ENCODE results near the gene KDM6B.

The KDM6B gene

DNA sequence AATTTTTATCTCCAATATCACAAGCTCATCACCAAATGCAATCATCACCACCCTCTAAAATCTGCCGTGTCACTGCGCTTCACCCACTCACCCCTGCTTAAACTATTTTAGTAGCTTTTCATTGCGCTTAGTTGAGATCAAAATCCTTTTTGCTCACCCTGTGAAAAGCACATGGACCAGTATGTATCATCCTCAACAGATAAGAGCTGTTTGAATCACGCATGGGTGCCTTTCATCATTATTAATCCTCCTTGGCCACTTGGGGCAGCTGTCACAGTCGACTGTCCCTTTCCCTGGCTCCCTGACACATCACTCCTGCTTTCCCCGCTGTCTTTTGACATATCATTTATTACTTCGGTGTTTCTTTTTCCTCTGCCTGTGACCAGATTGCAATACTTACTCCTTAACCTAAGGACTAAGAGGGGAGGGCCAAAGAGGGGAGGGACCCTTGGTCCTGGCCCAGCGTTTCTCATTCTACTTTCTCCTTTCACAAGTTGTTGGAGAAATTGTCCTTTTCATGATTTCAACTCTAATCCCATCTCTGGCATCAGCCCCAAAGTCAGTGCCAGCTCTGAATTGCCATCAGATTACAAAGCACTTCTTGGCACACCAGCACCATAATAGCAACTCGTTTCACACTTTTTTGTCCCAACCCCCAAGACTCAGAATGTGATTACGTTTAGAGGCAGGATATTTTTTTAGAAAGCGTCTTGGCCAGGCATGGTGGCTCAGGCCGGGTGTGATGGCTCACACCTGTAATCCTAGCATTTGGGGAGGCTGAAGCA is 8.6 kb upstream of the KDM6B start:
- no peaks in the 10 kb centered on the region for H3K36me3 ChIP-seq (replicated peaks in 1 of 2; ENCODE audit: control insufficient read depth in 2 of 2, insufficient read depth in 2 of 2, low read length in 2 of 2)
- no peak overlapping the region for H3K27ac ChIP-seq (replicated peaks; ENCODE audit: low read length)
- H3K79me1 ChIP-seq (ENCODE audit: low read depth, low read length), result peaks cover 4% of the 10 kb centered on the region

DNA sequence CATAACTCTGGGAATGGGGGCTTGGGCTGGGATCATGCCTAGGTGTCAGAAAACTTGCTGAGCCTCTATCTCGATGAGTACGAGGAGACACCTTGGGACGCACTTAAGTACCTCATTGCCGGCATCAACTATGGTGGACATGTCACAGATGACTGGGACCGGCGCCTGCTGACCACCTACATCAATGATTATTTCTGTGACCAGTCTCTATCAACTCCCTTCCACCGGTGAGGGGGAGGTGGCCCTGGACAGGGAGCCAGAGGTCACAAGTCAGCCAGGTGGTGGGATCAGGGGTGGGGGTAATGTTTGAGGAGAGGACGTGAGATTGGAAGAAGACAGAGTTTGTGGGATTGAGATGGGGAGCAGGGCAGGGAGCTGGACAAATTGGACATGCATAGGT is 3.4 kb upstream of the KDM6B start:
- Histone ChIP-seq H3K4me3 (ENCODE audit: low read length in 2 of 2) (no peak overlapping the region), H2AFZ (ENCODE audit: low read length) (no peak overlapping the region), H3K4ac (ENCODE audit: low read length) (no peak overlapping the region), H4K8ac (ENCODE audit: low read depth, low read length) (no peak overlapping the region), H3K9ac (ENCODE audit: low read depth, low read length, poor library complexity) (no peak overlapping the region), H3K27ac (replicated peaks; ENCODE audit: low read length) (no peak overlapping the region), H2BK15ac (ENCODE audit: low read length) (no peak overlapping the region), H2BK5ac (ENCODE audit: low read length) (no peak overlapping the region), H3K36me3 (replicated peaks in 1 of 2; ENCODE audit: control insufficient read depth in 2 of 2, insufficient read depth in 2 of 2, low read length in 2 of 2) (no peaks in the 10 kb centered on the region), H3K23ac (ENCODE audit: low read depth, low read length, poor library complexity) (no peak overlapping the region), H3K14ac (ENCODE audit: low read length) (no peak overlapping the region), H3K4me1 (ENCODE audit: control insufficient read depth in 2 of 2, insufficient read depth in 1 of 2, low read depth in 1 of 2, low read length in 2 of 2) (peaks cover 5 to 12% of the 10 kb centered on the region in 2 donors), H3K27me3 (ENCODE audit: control insufficient read depth in 3 of 3, insufficient read depth in 3 of 3, low read depth in 1 of 3, low read length in 3 of 3) (peaks cover 0 to 27% (median 8%) of the 10 kb centered on the region in 3 experiments), H3K79me1 (ENCODE audit: low read depth, low read length) (no peaks in the 10 kb centered on the region), H2BK12ac (ENCODE audit: low read length) (no peak overlapping the region), H2BK120ac (ENCODE audit: low read depth, low read length) (no peak overlapping the region), H3K18ac (ENCODE audit: low read length) (peak overlapping the region; percentile 27), H3K4me2 (ENCODE audit: insufficient read depth, low read length, poor library complexity, severe bottlenecking) (no peak overlapping the region), H4K91ac (ENCODE audit: low read depth, low read length, poor library complexity) (no peak overlapping the region), H3K9me3 (replicated peaks in 1 of 2; ENCODE audit: control insufficient read depth in 2 of 2, insufficient read depth in 1 of 2, low read depth in 1 of 2, low read length in 2 of 2) (no peaks in the 10 kb centered on the region), H2AK5ac (ENCODE audit: low read depth, low read length) (no peak overlapping the region)
- 100% methylated on average over 1 of the region's 8 CpGs; no CpG with 5 or more reads in 1 of the 2 donors for WGBS, 2 donors (ENCODE audit: extremely low coverage in 2 of 2, insufficient read length in 2 of 2, insufficient replicate concordance in 1 of 2)
- DNase-seq (ENCODE audit: low spot score), result no peak

More for the DNA sequence above, 8.6 kb upstream of the KDM6B start:
- Histone ChIP-seq H3K9me3 (replicated peaks in 1 of 2; ENCODE audit: control insufficient read depth in 2 of 2, insufficient read depth in 1 of 2, low read depth in 1 of 2, low read length in 2 of 2) (no peaks in the 10 kb centered on the region), H3K14ac (ENCODE audit: low read length) (no peak overlapping the region), H2AFZ (ENCODE audit: low read length) (no peak overlapping the region), H3K4me3 (ENCODE audit: low read length in 2 of 2) (no peak overlapping the region), H3K4me2 (ENCODE audit: insufficient read depth, low read length, poor library complexity, severe bottlenecking) (no peak overlapping the region), H3K9ac (ENCODE audit: low read depth, low read length, poor library complexity) (no peak overlapping the region), H2BK12ac (ENCODE audit: low read length) (no peak overlapping the region), H3K18ac (ENCODE audit: low read length) (no peak overlapping the region), H2AK5ac (ENCODE audit: low read depth, low read length) (no peak overlapping the region), H4K8ac (ENCODE audit: low read depth, low read length) (no peak overlapping the region), H3K4me1 (ENCODE audit: control insufficient read depth in 2 of 2, insufficient read depth in 1 of 2, low read depth in 1 of 2, low read length in 2 of 2) (peaks cover 0 to 2% of the 10 kb centered on the region in 2 donors), H3K4ac (ENCODE audit: low read length) (no peak overlapping the region), H4K91ac (ENCODE audit: low read depth, low read length, poor library complexity) (no peak overlapping the region), H2BK120ac (ENCODE audit: low read depth, low read length) (no peak overlapping the region), H2BK5ac (ENCODE audit: low read length) (no peak overlapping the region), H3K27me3 (ENCODE audit: control insufficient read depth in 3 of 3, insufficient read depth in 3 of 3, low read depth in 1 of 3, low read length in 3 of 3) (peaks cover 0 to 34% (median 12%) of the 10 kb centered on the region in 3 experiments), H2BK15ac (ENCODE audit: low read length) (no peak overlapping the region), H3K23ac (ENCODE audit: low read depth, low read length, poor library complexity) (no peak overlapping the region)
- WGBS, 2 donors (ENCODE audit: extremely low coverage in 2 of 2, insufficient read length in 2 of 2, insufficient replicate concordance in 1 of 2), result no CpG with 5 or more reads among the region's 12 CpGs
- no peak for DNase-seq (ENCODE audit: low spot score)

DNA sequence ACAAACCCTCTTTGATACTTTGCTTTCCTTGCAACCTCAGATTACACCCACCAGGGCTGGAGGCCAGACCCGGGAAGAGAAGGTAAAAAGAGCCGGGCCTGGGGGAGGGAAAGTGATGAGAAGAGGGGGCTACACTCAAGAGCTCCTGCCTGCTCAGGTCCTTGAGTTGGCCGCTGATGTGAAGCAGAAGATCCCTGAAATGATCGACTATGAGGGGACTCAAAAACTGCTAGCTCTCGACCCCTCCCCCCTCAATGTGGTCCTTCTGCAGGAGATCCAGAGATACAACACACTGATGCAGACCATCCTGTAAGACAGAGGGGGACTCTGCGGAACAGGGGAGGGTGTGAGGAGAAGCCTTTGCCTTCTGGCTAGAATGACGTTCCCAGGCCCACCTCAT is 2.8 kb upstream of the KDM6B start:
- Histone ChIP-seq H3K4ac (ENCODE audit: low read length) (no peak overlapping the region), H3K36me3 (replicated peaks in 1 of 2; ENCODE audit: control insufficient read depth in 2 of 2, insufficient read depth in 2 of 2, low read length in 2 of 2) (no peaks in the 10 kb centered on the region), H2BK120ac (ENCODE audit: low read depth, low read length) (no peak overlapping the region), H3K4me2 (ENCODE audit: insufficient read depth, low read length, poor library complexity, severe bottlenecking) (no peak overlapping the region), H4K8ac (ENCODE audit: low read depth, low read length) (no peak overlapping the region), H3K79me1 (ENCODE audit: low read depth, low read length) (no peaks in the 10 kb centered on the region), H2AFZ (ENCODE audit: low read length) (no peak overlapping the region), H3K9me3 (replicated peaks in 1 of 2; ENCODE audit: control insufficient read depth in 2 of 2, insufficient read depth in 1 of 2, low read depth in 1 of 2, low read length in 2 of 2) (no peaks in the 10 kb centered on the region), H2BK15ac (ENCODE audit: low read length) (no peak overlapping the region), H3K23ac (ENCODE audit: low read depth, low read length, poor library complexity) (no peak overlapping the region), H2BK12ac (ENCODE audit: low read length) (no peak overlapping the region), H2AK5ac (ENCODE audit: low read depth, low read length) (no peak overlapping the region), H4K91ac (ENCODE audit: low read depth, low read length, poor library complexity) (no peak overlapping the region), H3K4me3 (ENCODE audit: low read length in 2 of 2) (no peak overlapping the region), H3K18ac (ENCODE audit: low read length) (no peak overlapping the region), H3K14ac (ENCODE audit: low read length) (no peak overlapping the region), H3K27ac (replicated peaks; ENCODE audit: low read length) (no peak overlapping the region), H3K27me3 (ENCODE audit: control insufficient read depth in 3 of 3, insufficient read depth in 3 of 3, low read depth in 1 of 3, low read length in 3 of 3) (peaks cover 0 to 27% (median 8%) of the 10 kb centered on the region in 3 experiments), H2BK5ac (ENCODE audit: low read length) (no peak overlapping the region), H3K4me1 (ENCODE audit: control insufficient read depth in 2 of 2, insufficient read depth in 1 of 2, low read depth in 1 of 2, low read length in 2 of 2) (peaks cover 5 to 12% of the 10 kb centered on the region in 2 donors), H3K9ac (ENCODE audit: low read depth, low read length, poor library complexity) (no peak overlapping the region)
- DNase-seq (ENCODE audit: low spot score), result no peak
- WGBS, 2 donors (ENCODE audit: extremely low coverage in 2 of 2, insufficient read length in 2 of 2, insufficient replicate concordance in 1 of 2), result no CpG with 5 or more reads among the region's 7 CpGs

DNA sequence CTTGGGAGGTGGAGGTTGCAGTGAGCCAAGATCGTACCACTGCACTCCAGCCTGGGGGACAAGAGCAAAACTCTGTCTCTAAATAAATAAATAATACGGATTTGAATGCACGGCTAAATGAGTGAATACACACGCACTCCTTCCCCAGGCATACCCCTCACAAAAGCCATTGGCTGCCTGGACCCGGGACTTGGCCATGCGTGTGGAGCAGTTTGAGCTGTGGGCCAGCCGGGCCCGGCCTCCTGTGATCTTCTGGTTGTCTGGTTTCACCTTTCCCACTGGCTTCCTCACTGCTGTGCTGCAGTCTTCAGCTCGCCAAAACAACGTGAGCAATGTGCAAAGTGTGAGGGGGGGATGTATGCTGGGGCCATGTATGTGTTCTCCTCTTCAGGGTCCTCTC is 1.6 kb upstream of the KDM6B start:
- H4K91ac ChIP-seq (ENCODE audit: low read depth, low read length, poor library complexity), result no peak overlapping the region
- H3K23ac ChIP-seq (ENCODE audit: low read depth, low read length, poor library complexity), result peak overlapping the region; percentile 29
- H3K4me2 ChIP-seq (ENCODE audit: insufficient read depth, low read length, poor library complexity, severe bottlenecking), result no peak overlapping the region
- H3K4me3 ChIP-seq (ENCODE audit: low read length in 2 of 2), result no peak overlapping the region
- H3K18ac ChIP-seq (ENCODE audit: low read length), result no peak overlapping the region
- no peak overlapping the region for H2BK5ac ChIP-seq (ENCODE audit: low read length)
- no peaks in the 10 kb centered on the region for H3K9me3 ChIP-seq (replicated peaks in 1 of 2; ENCODE audit: control insufficient read depth in 2 of 2, insufficient read depth in 1 of 2, low read depth in 1 of 2, low read length in 2 of 2)
- no peak overlapping the region for H2BK15ac ChIP-seq (ENCODE audit: low read length)
- no peak overlapping the region for H3K14ac ChIP-seq (ENCODE audit: low read length)
- H3K4me1 ChIP-seq (ENCODE audit: control insufficient read depth in 2 of 2, insufficient read depth in 1 of 2, low read depth in 1 of 2, low read length in 2 of 2), result peaks cover 9 to 17% of the 10 kb centered on the region in 2 donors
- no peak overlapping the region for H2AK5ac ChIP-seq (ENCODE audit: low read depth, low read length)
- peaks cover 0 to 27% (median 8%) of the 10 kb centered on the region in 3 experiments for H3K27me3 ChIP-seq (ENCODE audit: control insufficient read depth in 3 of 3, insufficient read depth in 3 of 3, low read depth in 1 of 3, low read length in 3 of 3)
- H3K4ac ChIP-seq (ENCODE audit: low read length), result no peak overlapping the region
- no peak overlapping the region for H2BK120ac ChIP-seq (ENCODE audit: low read depth, low read length)
- H3K27ac ChIP-seq (replicated peaks; ENCODE audit: low read length), result no peak overlapping the region
- H3K36me3 ChIP-seq (replicated peaks in 1 of 2; ENCODE audit: control insufficient read depth in 2 of 2, insufficient read depth in 2 of 2, low read length in 2 of 2), result no peaks in the 10 kb centered on the region
- H3K9ac ChIP-seq (ENCODE audit: low read depth, low read length, poor library complexity), result no peak overlapping the region
- no peak for DNase-seq (ENCODE audit: low spot score)
- H4K8ac ChIP-seq (ENCODE audit: low read depth, low read length), result no peak overlapping the region
- no peak overlapping the region for H2AFZ ChIP-seq (ENCODE audit: low read length)
- no CpG with 5 or more reads among the region's 10 CpGs for whole genome bisulfite sequencing, 2 donors (ENCODE audit: extremely low coverage in 2 of 2, insufficient read length in 2 of 2, insufficient replicate concordance in 1 of 2)
- no peaks in the 10 kb centered on the region for H3K79me1 ChIP-seq (ENCODE audit: low read depth, low read length)
- H2BK12ac ChIP-seq (ENCODE audit: low read length), result no peak overlapping the region
